ENCODE measurements around the gene CCDC63.
A peak's percentile ranks its signal among the peaks of the same experiment; 100 is the strongest.

The CCDC63 gene

GRCh38 chr12:110896559-110896958 lies 49.8 kb downstream of the CCDC63 start:
- Histone ChIP-seq H3K36me3 (ENCODE audit: low read depth) (no peaks in the 10 kb centered on the region), H3K9me3 (ENCODE audit: severe bottlenecking) (no peaks in the 10 kb centered on the region), H3K27ac (ENCODE audit: poor library complexity, severe bottlenecking) (peak overlapping the region; percentile 84), H3K4me3 (ENCODE audit: severe bottlenecking) (no peak overlapping the region), H3K27me3 (ENCODE audit: insufficient read depth, poor library complexity, severe bottlenecking) (no peaks in the 10 kb centered on the region), H3K4me1 (ENCODE audit: insufficient read depth, poor library complexity, severe bottlenecking) (peaks cover 25% of the 10 kb centered on the region)
- no peak for TF ChIP-seq CTCF (IDR thresholded peaks at IDR 0.05; ENCODE audit: poor library complexity, severe bottlenecking)
- ATAC-seq (ENCODE audit: low read depth): peak; percentile 93
- peak; percentile 90 for DNase-seq (ENCODE audit: low spot score)

GRCh38 chr12:110901401-110901800 lies 54.6 kb downstream of the CCDC63 start:
- TF ChIP-seq CTCF (IDR thresholded peaks at IDR 0.05; ENCODE audit: poor library complexity, severe bottlenecking): no peak
- Histone ChIP-seq H3K27me3 (ENCODE audit: insufficient read depth, poor library complexity, severe bottlenecking) (no peaks in the 10 kb centered on the region), H3K9me3 (ENCODE audit: severe bottlenecking) (no peaks in the 10 kb centered on the region), H3K4me3 (ENCODE audit: severe bottlenecking) (no peak overlapping the region), H3K27ac (ENCODE audit: poor library complexity, severe bottlenecking) (no peak overlapping the region), H3K4me1 (ENCODE audit: insufficient read depth, poor library complexity, severe bottlenecking) (peaks cover 7% of the 10 kb centered on the region), H3K36me3 (ENCODE audit: low read depth) (no peaks in the 10 kb centered on the region)
- DNase-seq (ENCODE audit: low spot score): no peak
- no peak for ATAC-seq (ENCODE audit: low read depth)

- Histone ChIP-seq H3K27me3 (ENCODE audit: insufficient read depth, poor library complexity, severe bottlenecking) (no peaks in the 10 kb centered on the region), H3K9me3 (ENCODE audit: severe bottlenecking) (no peaks in the 10 kb centered on the region), H3K4me3 (ENCODE audit: severe bottlenecking) (no peak overlapping the region), H3K27ac (ENCODE audit: poor library complexity, severe bottlenecking) (no peak overlapping the region), H3K4me1 (ENCODE audit: insufficient read depth, poor library complexity, severe bottlenecking) (peaks cover 3% of the 10 kb centered on the region), H3K36me3 (ENCODE audit: low read depth) (no peaks in the 10 kb centered on the region)
- ATAC-seq (ENCODE audit: low read depth): no peak
- no peak for DNase-seq (ENCODE audit: low spot score)
- no peak for TF ChIP-seq CTCF (IDR thresholded peaks at IDR 0.05; ENCODE audit: poor library complexity, severe bottlenecking)
Measured at GRCh38 chr12:110903511-110903910, 56.7 kb downstream of the CCDC63 start.

GRCh38 chr12:110906083-110906482 lies 59.3 kb downstream of the CCDC63 start:
- H3K4me1 ChIP-seq (ENCODE audit: insufficient read depth, poor library complexity, severe bottlenecking): peaks cover 3% of the 10 kb centered on the region
- TF ChIP-seq CTCF (IDR thresholded peaks at IDR 0.05; ENCODE audit: poor library complexity, severe bottlenecking): no peak

GRCh38 chr12:110906516-110906915 lies 59.7 kb downstream of the CCDC63 start:
- Histone ChIP-seq H3K4me3 (ENCODE audit: severe bottlenecking) (no peak overlapping the region), H3K9me3 (ENCODE audit: severe bottlenecking) (no peaks in the 10 kb centered on the region), H3K27ac (ENCODE audit: poor library complexity, severe bottlenecking) (peak overlapping the region; percentile 44), H3K36me3 (ENCODE audit: low read depth) (no peaks in the 10 kb centered on the region), H3K27me3 (ENCODE audit: insufficient read depth, poor library complexity, severe bottlenecking) (no peaks in the 10 kb centered on the region), H3K4me1 (ENCODE audit: insufficient read depth, poor library complexity, severe bottlenecking) (peaks cover 3% of the 10 kb centered on the region)
- DNase-seq (ENCODE audit: low spot score): no peak
- no peak for TF ChIP-seq CTCF (IDR thresholded peaks at IDR 0.05; ENCODE audit: poor library complexity, severe bottlenecking)
- ATAC-seq (ENCODE audit: low read depth): no peak

More at GRCh38 chr12:110906083-110906482, 59.3 kb downstream of the CCDC63 start:
- DNase-seq (ENCODE audit: low spot score): no peak
- Histone ChIP-seq H3K27me3 (ENCODE audit: insufficient read depth, poor library complexity, severe bottlenecking) (no peaks in the 10 kb centered on the region), H3K9me3 (ENCODE audit: severe bottlenecking) (no peaks in the 10 kb centered on the region), H3K4me3 (ENCODE audit: severe bottlenecking) (no peak overlapping the region), H3K36me3 (ENCODE audit: low read depth) (no peaks in the 10 kb centered on the region), H3K27ac (ENCODE audit: poor library complexity, severe bottlenecking) (peak overlapping the region; percentile 44)
- ATAC-seq (ENCODE audit: low read depth): no peak

All from RWPE2 (cell line).